CD8-positive, alpha-beta memory T cell (primary cell): ENCODE results near the gene TAF1B. TPM values are rescaled to one million over a fixed set of nuclear protein-coding genes. Genes with fewer than 3 reads are reported as not detected.
"Not testable (repeated sequence)": the region's sequence is repeated elsewhere in the genome, so short reads cannot be mapped to it uniquely, and the experiment has no call there.

ENCODE experiments used
- CTCF ChIA-PET: fragments of 350-600 bp; sonication (Branson Sonifier 250); formaldehyde crosslinking; loops from one replicate; lab custom pipeline; 2021; ENCODE audit warnings: antibody characterized with exemption; lab: Charles Lee
- POLR2A ChIA-PET: fragments of 350-600 bp; sonication (Branson Sonifier 250); formaldehyde crosslinking; loops from one replicate; lab custom pipeline; 2021; ENCODE audit warnings: antibody characterized with exemption; lab: Charles Lee
- DNase-seq, 5 donors: peaks; one replicate each; pipeline versions ENCODE4 v3.0.0 to v3.0.0-alpha.2; 2020 to 2022; ENCODE audit warnings: mixed read lengths in 1 of 5
- H3K27ac ChIP-seq: one replicate; pipeline ENCODE4 v1.7.0; 2013; ENCODE audit warnings: low read depth, mild to moderate bottlenecking, low read length, moderate library complexity
- H3K27me3 ChIP-seq: 2 replicates; pipeline ENCODE4 v1.7.0; 2013; ENCODE audit warnings: low read length, mild to moderate bottlenecking; ENCODE audit not compliant: insufficient read depth, poor library complexity, severe bottlenecking
- H3K36me3 ChIP-seq: 2 replicates; pipeline ENCODE4 v1.7.0; 2013; ENCODE audit warnings: mild to moderate bottlenecking, low read length, moderate library complexity; ENCODE audit not compliant: insufficient read depth
- H3K4me1 ChIP-seq: 2 replicates; pipeline ENCODE4 v1.7.0; 2013; ENCODE audit warnings: mild to moderate bottlenecking, low read length, moderate library complexity; ENCODE audit not compliant: insufficient read depth
- H3K4me3 ChIP-seq: 2 replicates; pipeline ENCODE4 v1.7.0; 2013; ENCODE audit warnings: mild to moderate bottlenecking, low read length
- H3K9me3 ChIP-seq: 2 replicates; pipeline ENCODE4 v1.7.0; 2013; ENCODE audit warnings: mild to moderate bottlenecking, low read length
- H3K27ac Mint-ChIP-seq, 8 donors: one replicate each; pipeline ENCODE4 v1.8.0; 2020 to 2021; ENCODE audit warnings: mixed read lengths in 8 of 8, mild to moderate bottlenecking in 6 of 8, inconsistent platforms in 3 of 8, moderate library complexity in 3 of 8
- H3K27me3 Mint-ChIP-seq, 2 donors: one replicate each; pipeline ENCODE4 v1.8.0; 2020 to 2021; ENCODE audit warnings: mixed read lengths in 2 of 2, mild to moderate bottlenecking in 1 of 2, moderate library complexity in 1 of 2
- H3K36me3 Mint-ChIP-seq, 3 donors: one replicate each; pipeline ENCODE4 v1.8.0; 2020 to 2021; ENCODE audit warnings: mixed read lengths in 3 of 3, inconsistent platforms in 1 of 3, mild to moderate bottlenecking in 1 of 3
- H3K4me1 Mint-ChIP-seq, 3 donors: one replicate each; pipeline ENCODE4 v1.8.0; 2020 to 2021; ENCODE audit warnings: mixed read lengths in 3 of 3, inconsistent platforms in 1 of 3, mild to moderate bottlenecking in 1 of 3
- H3K4me3 Mint-ChIP-seq, 7 donors: one replicate each; pipeline ENCODE4 v1.8.0; 2020 to 2021; ENCODE audit warnings: mixed read lengths in 7 of 7, mild to moderate bottlenecking in 6 of 7, moderate library complexity in 4 of 7, inconsistent platforms in 2 of 7
- H3K9me3 Mint-ChIP-seq, 5 donors: one replicate each; pipeline ENCODE4 v1.8.0; 2020 to 2022; ENCODE audit warnings: mixed read lengths in 5 of 5, mild to moderate bottlenecking in 3 of 5, moderate library complexity in 2 of 5, inconsistent platforms in 1 of 5
- polyA plus RNA-seq: library from polyadenylated mRNA; unstranded; fragments of 300-500 nt; fragmentation: Illumina TruSeq; gene quantifications from one replicate; pipeline ENCODE4 v1.2.3, GENCODE V29; 2021
- total RNA-seq, 2 experiments: library from RNA; stranded (reverse); gene quantifications; one replicate each; pipeline ENCODE4 v1.2.3, GENCODE V29; 2021

TAF1B gene
- total and polyA plus RNA-seq, 3 experiments from 2014 or later: 19.1 to 24.3 (median 20.6) TPM

DNA sequence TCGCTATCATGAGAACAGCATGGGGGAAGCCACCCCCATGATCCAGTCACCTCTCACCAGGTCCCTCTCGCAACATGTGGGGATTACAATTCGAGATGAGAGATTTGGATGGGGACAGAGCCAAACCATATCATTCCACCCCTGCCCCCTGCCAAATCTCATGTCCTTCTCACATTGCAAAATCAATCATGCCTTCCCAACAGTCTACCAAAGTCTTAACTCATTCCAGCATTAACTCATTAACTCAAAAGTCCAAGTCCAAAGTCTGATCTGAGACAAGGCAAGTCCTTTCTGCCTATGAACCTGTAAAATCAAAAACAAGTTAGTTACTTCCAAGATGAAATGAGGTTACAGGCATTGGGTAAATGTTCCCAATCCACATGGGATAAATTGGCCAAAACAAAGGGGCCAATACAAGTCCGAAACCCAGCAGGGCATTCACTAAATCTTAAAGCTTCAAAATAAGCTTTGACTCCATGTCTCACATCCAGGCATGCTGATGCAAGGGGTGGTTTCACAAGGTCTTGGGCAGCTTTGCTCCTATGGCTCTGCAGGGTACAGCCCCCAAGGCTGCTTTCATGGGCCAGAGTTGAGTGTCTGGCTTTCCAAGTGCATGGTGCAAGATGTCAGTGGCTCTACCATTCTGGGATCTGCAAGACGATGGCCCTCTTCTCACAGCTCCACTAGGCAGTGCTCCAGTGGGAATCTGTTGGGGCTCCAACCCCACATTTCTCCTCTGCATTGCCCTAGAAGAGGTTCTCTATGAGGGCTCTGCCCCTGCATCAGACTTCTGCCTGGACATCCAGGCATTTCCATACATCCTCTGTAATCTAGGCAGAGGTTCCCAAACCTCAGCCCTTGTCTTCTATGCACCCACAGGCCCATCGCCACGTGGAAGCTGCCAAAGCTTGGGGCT lies 14.8 kb downstream of the TAF1B start:
- Mint-ChIP-seq H3K9me3 (peaks cover 0 to 4% (median 2%) of the 10 kb centered on the region in 5 donors), H3K27me3 (no peaks in the 10 kb centered on the region), H3K4me1 (peaks cover 0 to 1% (median 0%) of the 10 kb centered on the region in 3 donors), H3K36me3 (peaks cover 39 to 72% (median 59%) of the 10 kb centered on the region in 3 donors), H3K27ac (no peak overlapping the region), H3K4me3 (no peak overlapping the region)
- Histone ChIP-seq H3K36me3 (peaks cover 29% of the 10 kb centered on the region), H3K27me3 (no peaks in the 10 kb centered on the region), H3K4me3 (no peak overlapping the region), H3K4me1 (no peaks in the 10 kb centered on the region), H3K27ac (no peak overlapping the region), H3K9me3 (no peaks in the 10 kb centered on the region)
- ChIA-PET POLR2A (no interaction called here), CTCF (interaction anchor here (1.1 kb wide), 1 partner anchor 15 kb away, joined by 3 read pairs; the partner anchor contains the start of gene TAF1B)
- DNase-seq: no peak

DNA sequence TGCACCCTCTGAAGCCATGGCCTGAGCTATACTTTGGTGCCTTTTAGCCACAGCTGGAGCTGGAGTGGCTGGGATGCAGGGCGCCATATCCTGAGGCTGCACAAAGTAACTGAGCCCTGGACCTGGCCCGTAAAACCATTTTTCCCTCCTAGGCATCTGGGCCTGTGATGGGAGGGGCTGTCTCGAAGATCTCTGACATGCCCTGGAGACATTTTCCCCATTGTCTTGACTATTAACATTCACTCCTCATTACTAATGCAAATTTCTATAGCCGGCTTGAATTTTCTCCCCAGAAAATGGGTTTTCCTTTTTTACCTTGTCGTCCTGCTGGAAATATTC lies 15.4 kb downstream of the TAF1B start:
- Histone ChIP-seq H3K4me3 (no peak overlapping the region), H3K27me3 (no peaks in the 10 kb centered on the region), H3K27ac (no peak overlapping the region), H3K9me3 (no peaks in the 10 kb centered on the region), H3K36me3 (peaks cover 27% of the 10 kb centered on the region), H3K4me1 (no peaks in the 10 kb centered on the region)
- no peak for DNase-seq
- ChIA-PET CTCF (interaction anchor here (1.1 kb wide), 1 partner anchor 15 kb away, joined by 3 read pairs; the partner anchor contains the start of gene TAF1B), POLR2A (no interaction called here)
- Mint-ChIP-seq H3K36me3 (peaks cover 39 to 65% (median 60%) of the 10 kb centered on the region in 3 donors), H3K9me3 (peaks cover 0 to 4% (median 2%) of the 10 kb centered on the region in 5 donors), H3K27ac (no peak overlapping the region), H3K4me1 (peaks cover 0 to 1% (median 0%) of the 10 kb centered on the region in 3 donors), H3K4me3 (no peak overlapping the region), H3K27me3 (no peaks in the 10 kb centered on the region)

DNA sequence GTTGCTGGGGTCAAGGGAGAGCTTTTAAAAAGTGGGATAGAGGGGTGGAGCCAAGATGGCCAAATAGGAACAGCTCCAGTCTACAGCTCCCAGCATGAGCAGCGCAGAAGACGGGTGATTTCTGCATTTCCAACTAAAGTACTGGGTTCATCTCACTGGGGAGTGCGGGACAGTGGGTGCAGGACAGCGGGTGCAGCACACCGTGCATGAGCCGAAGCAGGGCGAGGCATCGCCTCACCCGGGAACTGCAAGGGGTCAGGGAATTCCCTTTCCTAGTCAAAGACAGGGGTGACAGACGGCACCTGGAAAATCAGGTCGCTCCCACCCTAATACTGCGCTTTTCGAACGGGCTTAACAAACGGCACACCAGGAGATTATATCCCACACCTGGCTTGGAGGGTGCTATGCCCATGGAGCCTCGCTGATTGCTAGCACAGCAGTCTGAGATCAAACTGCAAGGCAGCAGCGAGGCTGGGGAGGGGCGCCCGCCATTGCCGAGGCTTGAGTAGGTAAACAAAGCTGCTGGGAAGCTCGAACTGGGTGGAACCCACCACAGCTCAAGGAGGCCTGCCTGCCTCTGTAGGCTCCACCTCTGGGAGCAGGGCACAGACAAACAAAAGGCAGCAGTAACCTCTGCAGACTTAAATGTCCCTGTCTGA lies 17.8 kb downstream of the TAF1B start:
- H3K9me3 Mint-ChIP-seq, H3K27me3 Mint-ChIP-seq, H3K4me1 Mint-ChIP-seq, DNase-seq, H3K4me1 ChIP-seq, H3K27ac Mint-ChIP-seq, H3K4me3 ChIP-seq, H3K4me3 Mint-ChIP-seq, H3K27me3 ChIP-seq, H3K9me3 ChIP-seq, H3K27ac ChIP-seq, POLR2A ChIA-PET, CTCF ChIA-PET: not testable (repeated sequence)
- H3K36me3 ChIP-seq: peaks cover 14% of the 10 kb centered on the region
- H3K36me3 Mint-ChIP-seq: peaks cover 27 to 49% (median 43%) of the 10 kb centered on the region in 3 donors

DNA sequence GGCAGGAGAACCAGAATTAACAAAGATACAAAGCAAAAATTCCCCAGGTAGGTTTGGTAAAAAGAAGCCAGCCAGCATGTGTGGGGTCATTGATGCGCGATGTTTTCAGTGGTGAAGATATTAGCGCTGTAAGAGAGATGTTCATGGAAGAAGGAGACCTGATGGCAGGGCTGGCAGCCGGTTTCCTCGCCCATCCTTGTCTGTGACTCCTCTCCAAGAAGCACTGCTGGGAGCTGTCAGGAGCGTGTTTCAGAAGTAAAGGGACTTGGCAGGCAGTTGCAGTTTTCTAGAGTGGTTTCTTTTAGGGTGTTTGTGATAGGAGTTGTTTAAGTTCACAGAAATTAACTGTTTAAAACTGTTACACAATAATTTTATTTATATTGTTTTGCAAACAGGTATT lies 24.6 kb downstream of the TAF1B start:
- no peaks in the 10 kb centered on the region for H3K9me3 ChIP-seq
- H3K27ac ChIP-seq: no peak overlapping the region
- H3K4me1 ChIP-seq: no peaks in the 10 kb centered on the region
- ChIA-PET CTCF (no interaction called here), POLR2A (no interaction called here)
- no peaks in the 10 kb centered on the region for H3K27me3 ChIP-seq
- no peak overlapping the region for H3K4me3 Mint-ChIP-seq
- DNase-seq: no peak
- peaks cover 0 to 5% (median 0%) of the 10 kb centered on the region in 5 donors for H3K9me3 Mint-ChIP-seq
- peaks cover 6 to 32% (median 13%) of the 10 kb centered on the region in 3 donors for H3K36me3 Mint-ChIP-seq
- no peak overlapping the region for H3K4me3 ChIP-seq
- H3K27me3 Mint-ChIP-seq: no peaks in the 10 kb centered on the region
- H3K36me3 ChIP-seq: no peaks in the 10 kb centered on the region
- peak overlapping the region in 2 of 8 donors; percentile 7 to 35 for H3K27ac Mint-ChIP-seq
- H3K4me1 Mint-ChIP-seq: peaks cover 0 to 5% (median 1%) of the 10 kb centered on the region in 3 donors

DNA sequence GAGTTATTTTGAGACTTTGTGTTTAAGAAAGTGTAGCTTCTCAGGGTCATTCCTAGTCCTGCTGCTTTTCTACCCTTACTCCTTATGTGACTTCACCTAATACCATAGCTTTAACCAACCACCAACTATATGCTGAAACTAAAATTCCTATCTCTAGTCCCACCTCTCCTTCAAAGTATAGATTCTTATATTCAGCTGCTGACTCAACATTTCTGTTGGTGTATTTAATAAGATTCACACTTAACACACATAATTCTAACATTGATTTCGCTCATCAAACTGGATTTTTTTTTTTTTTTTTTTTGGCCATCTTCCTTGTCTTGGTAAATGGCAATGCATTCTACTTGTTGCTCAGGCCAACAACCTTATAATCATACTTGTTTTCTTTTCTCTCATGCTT lies 30.1 kb downstream of the TAF1B start:
- H3K9me3 ChIP-seq: no peaks in the 10 kb centered on the region
- ChIA-PET POLR2A (no interaction called here), CTCF (no interaction called here)
- Mint-ChIP-seq H3K36me3 (peaks cover 3 to 65% (median 31%) of the 10 kb centered on the region in 3 donors), H3K4me1 (peaks cover 0 to 5% (median 1%) of the 10 kb centered on the region in 3 donors), H3K9me3 (no peaks in the 10 kb centered on the region), H3K27me3 (no peaks in the 10 kb centered on the region), H3K27ac (peak overlapping the region in 3 of 8 donors; percentile 13 to 38 (median 19)), H3K4me3 (no peak overlapping the region)
- DNase-seq: no peak
- H3K4me3 ChIP-seq: no peak overlapping the region
- H3K27ac ChIP-seq: no peak overlapping the region
- peaks cover 1% of the 10 kb centered on the region for H3K36me3 ChIP-seq
- H3K27me3 ChIP-seq: no peaks in the 10 kb centered on the region
- no peaks in the 10 kb centered on the region for H3K4me1 ChIP-seq

DNA sequence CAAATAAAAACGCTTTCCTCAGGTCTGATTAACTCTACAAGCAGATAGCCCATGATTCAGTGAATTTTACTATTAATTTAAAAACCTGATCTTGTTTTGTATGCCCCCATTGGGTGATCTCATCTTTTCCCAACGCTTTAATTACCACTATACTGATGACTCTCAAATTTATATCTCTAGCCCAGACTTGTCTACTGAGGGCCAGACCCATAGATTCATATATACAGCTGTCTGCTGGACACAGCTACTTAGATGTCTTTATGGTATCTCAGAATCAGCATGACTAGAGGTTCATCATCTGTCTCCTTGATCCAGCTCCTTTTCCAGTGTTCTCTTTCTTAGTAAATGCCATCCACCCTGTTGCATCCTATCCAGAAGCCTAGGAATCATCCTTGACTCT lies 33.8 kb downstream of the TAF1B start:
- Histone ChIP-seq H3K36me3 (peaks cover 10% of the 10 kb centered on the region), H3K9me3 (no peaks in the 10 kb centered on the region), H3K4me1 (no peaks in the 10 kb centered on the region), H3K27ac (no peak overlapping the region), H3K4me3 (no peak overlapping the region), H3K27me3 (no peaks in the 10 kb centered on the region)
- Mint-ChIP-seq H3K27ac (peak overlapping the region in 2 of 8 donors; percentile 5 to 91), H3K27me3 (no peaks in the 10 kb centered on the region), H3K4me1 (no peaks in the 10 kb centered on the region), H3K9me3 (no peaks in the 10 kb centered on the region), H3K36me3 (peaks cover 3 to 66% (median 34%) of the 10 kb centered on the region in 3 donors), H3K4me3 (no peak overlapping the region)
- POLR2A ChIA-PET: no interaction called here
- DNase-seq: no peak
- CTCF ChIA-PET: interaction anchor here (0.9 kb wide), 2 partner anchors 8 to 66 kb away, joined by 3 read pairs; no protein-coding TSS in a partner anchor

DNA sequence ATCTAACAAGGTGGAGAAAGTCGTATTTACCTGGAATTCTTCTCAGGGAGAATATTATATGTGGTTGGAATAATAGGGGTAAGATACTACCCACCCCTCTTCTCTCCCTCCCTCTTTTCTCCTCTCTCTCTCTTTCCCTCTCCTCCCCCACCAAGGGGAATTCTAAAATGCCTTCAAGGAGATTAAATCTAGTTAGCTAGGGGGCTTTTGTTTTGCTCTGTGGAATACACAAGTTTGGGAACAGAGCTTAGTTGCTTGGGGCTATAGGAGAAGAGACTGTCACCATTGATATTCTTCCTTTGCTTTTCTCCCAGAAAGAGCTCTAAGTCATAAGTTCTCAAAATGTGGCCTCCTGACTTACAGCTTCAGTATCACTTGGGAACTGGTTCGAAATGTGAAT lies 34.5 kb downstream of the TAF1B start:
- Mint-ChIP-seq H3K27me3 (no peaks in the 10 kb centered on the region), H3K4me1 (no peaks in the 10 kb centered on the region), H3K27ac (no peak overlapping the region), H3K9me3 (no peaks in the 10 kb centered on the region), H3K4me3 (no peak overlapping the region), H3K36me3 (peaks cover 3 to 66% (median 34%) of the 10 kb centered on the region in 3 donors)
- Histone ChIP-seq H3K27ac (no peak overlapping the region), H3K9me3 (no peaks in the 10 kb centered on the region), H3K27me3 (no peaks in the 10 kb centered on the region), H3K4me3 (no peak overlapping the region), H3K4me1 (no peaks in the 10 kb centered on the region), H3K36me3 (peaks cover 10% of the 10 kb centered on the region)
- no peak for DNase-seq
- CTCF ChIA-PET: interaction anchor here (0.9 kb wide), 2 partner anchors 9 to 66 kb away, joined by 3 read pairs; no protein-coding TSS in a partner anchor
- POLR2A ChIA-PET: no interaction called here
